GM19397 (cell line): ENCODE measurements around the gene MED12L.
"Not testable (repeated sequence)": the region's sequence is repeated elsewhere in the genome, so short reads cannot be mapped to it uniquely, and the experiment has no call there.

Experiments used
- ATAC-seq: cut with Tn5 transposase; IDR thresholded peaks from one replicate; pipeline ENCODE4 v1.9.1; 2021; ENCODE audit warnings: mild to moderate bottlenecking, moderate library complexity; ENCODE audit not compliant: unreplicated experiment

MED12L gene

GRCh38 chr3:151085227-151085888, at the start of gene MED12L:
MED12L (plus strand) TSS chr3:151085664; CDS start chr3:151086927, 1,263 bp downstream.
- peak; percentile 70 for ATAC-seq

GRCh38 chr3:151037746-151038477, 47.6 kb upstream of the MED12L start:
- ATAC-seq, result no peak

GRCh38 chr3:151044706-151045105, 40.8 kb upstream of the MED12L start:
- no peak for ATAC-seq

- no peak for ATAC-seq
These were observed 37.8 kb upstream of the MED12L start for GRCh38 chr3:151047636-151048035.

GRCh38 chr3:151051533-151051932, 33.9 kb upstream of the MED12L start:
- ATAC-seq, result no peak

GRCh38 chr3:151052346-151052745, 33.1 kb upstream of the MED12L start:
- ATAC-seq, result no peak

- ATAC-seq, result no peak
These were observed 32.7 kb upstream of the MED12L start for GRCh38 chr3:151052756-151053155.

GRCh38 chr3:151058740-151059139, 26.7 kb upstream of the MED12L start:
- ATAC-seq, result no peak

- ATAC-seq, result no peak
These were observed 22.9 kb upstream of the MED12L start for GRCh38 chr3:151062611-151063010.

GRCh38 chr3:151067158-151067557, 18.3 kb upstream of the MED12L start:
- no peak for ATAC-seq

- ATAC-seq, result not testable (repeated sequence)
These were observed 12.6 kb upstream of the MED12L start for GRCh38 chr3:151072842-151073241.

GRCh38 chr3:151074256-151074655, 11.2 kb upstream of the MED12L start:
- ATAC-seq, result no peak

GRCh38 chr3:151075869-151076562, 9.4 kb upstream of the MED12L start:
- ATAC-seq, result no peak

- no peak for ATAC-seq
These were observed 8.8 kb upstream of the MED12L start for GRCh38 chr3:151076626-151077025.

GRCh38 chr3:151081082-151081481, 4.4 kb upstream of the MED12L start:
- not testable (repeated sequence) for ATAC-seq

GRCh38 chr3:151082880-151083838, 2.3 kb upstream of the MED12L start:
- no peak for ATAC-seq

- no peak for ATAC-seq
These were observed 604 bp upstream of the MED12L start for GRCh38 chr3:151084893-151085226.

GRCh38 chr3:151085889-151086483, 522 bp downstream of the MED12L start:
- ATAC-seq, result no peak

GRCh38 chr3:151086484-151087456, 1.3 kb downstream of the MED12L start:
- peak; percentile 61 for ATAC-seq
